Stimulated activated CD8-positive, alpha-beta memory T cell treated with anti-CD3 and anti-CD28 coated beads, Interleukin-15, amount 100 ng/mL, for 48 hours (primary cell): ENCODE results near the gene MYLK.

Experiments
- DNase-seq, 2 donors: peaks; one replicate each; pipeline ENCODE4 v3.0.0-alpha.2; 2020; ENCODE audit warnings: low read depth in 2 of 2

The MYLK gene

DNA sequence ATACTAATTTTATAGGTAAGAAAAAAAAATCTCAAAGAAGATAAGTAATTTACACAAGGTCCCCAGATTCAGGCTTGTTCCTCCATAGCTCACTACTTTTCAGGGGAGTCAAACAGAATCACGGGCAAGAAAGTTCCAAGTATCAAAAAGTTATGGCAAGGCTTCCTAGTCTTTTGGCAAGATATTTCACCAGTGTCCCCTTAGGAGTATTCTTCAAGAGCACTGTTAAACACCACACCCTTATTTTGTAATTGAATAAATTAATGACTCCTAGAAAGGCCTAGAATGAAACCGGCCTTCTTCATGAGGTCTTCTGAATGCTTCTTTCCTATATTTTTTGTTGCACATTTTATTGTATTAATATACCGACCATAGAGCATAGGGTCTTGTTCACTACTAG is 109.7 kb downstream of the MYLK start:
- DNase-seq: no peak

DNA sequence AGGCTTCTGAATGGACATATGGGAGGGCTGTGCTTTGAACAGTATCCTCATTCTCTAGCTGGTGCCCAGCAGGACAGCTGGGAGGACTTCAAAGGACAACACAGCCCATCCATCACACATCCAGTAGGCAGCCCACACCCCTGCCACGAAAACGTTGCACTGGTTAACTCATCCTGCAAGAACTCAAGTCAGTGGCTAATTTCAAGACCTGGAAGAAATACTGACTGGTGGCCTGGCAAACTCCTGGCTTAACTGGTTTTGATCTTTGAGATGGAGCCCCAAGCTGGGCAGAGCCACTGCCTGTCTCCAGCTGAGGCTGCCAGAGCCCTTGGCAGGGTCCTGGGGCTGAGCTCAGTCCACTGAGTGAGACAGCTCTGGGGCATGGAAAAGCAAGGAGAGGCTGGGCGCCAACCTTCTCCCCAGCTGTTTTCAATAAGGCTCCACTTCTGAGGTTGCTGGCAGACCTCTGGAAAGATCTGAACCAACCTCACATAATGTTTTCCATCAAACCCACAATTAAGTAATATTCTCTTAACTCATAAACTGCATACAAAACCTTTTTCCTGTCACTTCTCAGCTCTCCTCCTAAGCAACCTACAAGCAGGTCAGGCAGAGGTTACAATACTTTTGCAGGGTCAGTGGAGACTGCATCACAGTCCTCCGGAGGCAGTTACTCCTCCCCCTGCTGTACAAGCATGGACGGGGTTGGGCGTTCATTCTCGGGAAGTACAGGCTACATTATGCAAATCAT is 110.3 kb downstream of the MYLK start:
- no peak for DNase-seq

DNA sequence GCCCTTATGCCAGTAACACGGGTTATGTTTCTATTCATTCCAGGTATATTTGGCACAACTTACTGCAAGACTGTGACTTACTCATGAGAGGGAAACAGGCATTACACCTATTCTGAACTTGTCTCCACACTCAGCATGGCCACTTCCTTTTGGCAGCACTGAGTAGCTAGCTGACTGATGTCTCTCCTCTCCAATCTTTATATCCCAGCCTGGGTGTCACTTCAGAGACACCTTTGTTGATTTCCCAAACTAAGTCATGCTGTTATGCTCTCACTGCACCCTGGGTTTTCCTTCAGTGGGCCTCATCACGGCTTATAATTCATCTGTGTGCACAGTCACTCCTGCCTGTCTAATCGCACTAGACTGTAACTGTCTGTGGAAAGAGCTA is 114.8 kb downstream of the MYLK start:
- no peak for DNase-seq

DNA sequence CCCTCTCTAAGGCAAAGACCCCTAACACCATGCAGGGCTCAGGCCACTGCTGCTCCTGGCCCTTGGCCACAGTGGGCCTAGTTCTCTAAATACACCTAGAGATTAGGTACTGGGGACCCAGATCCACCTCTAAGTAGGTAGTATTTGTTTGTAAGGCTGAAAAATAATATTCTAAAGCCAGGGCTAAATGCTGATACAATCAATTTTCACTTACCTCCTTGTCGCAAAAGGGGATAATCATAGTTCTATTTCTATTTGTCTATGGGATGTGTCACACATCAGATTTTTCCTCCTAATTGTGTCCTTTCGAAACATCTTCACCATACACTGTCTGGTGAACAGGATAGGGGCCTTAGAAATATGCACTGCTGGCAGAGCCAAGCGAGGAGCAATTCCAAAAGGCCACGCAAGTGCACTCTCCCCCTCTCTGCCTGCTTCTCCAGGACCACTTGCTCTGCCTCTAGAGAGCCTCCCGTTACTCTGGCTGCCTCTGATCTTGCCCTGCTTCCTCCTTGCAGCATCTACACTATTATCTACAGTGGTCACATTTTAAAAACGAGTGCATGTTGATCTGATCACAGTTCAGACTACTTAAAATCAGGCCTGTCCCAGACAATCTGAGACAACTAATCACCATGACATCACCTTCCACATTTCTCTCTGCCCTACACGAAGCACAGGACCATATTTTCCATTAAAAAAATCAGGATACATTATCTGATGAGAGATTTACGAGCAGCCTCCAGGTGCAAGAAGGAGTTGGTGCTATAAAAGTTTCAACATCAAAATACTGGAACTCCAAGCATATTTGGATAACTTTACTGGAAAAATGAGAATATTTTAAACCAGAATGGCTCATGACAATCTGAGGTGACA is 115.4 kb downstream of the MYLK start:
- no peak for DNase-seq

DNA sequence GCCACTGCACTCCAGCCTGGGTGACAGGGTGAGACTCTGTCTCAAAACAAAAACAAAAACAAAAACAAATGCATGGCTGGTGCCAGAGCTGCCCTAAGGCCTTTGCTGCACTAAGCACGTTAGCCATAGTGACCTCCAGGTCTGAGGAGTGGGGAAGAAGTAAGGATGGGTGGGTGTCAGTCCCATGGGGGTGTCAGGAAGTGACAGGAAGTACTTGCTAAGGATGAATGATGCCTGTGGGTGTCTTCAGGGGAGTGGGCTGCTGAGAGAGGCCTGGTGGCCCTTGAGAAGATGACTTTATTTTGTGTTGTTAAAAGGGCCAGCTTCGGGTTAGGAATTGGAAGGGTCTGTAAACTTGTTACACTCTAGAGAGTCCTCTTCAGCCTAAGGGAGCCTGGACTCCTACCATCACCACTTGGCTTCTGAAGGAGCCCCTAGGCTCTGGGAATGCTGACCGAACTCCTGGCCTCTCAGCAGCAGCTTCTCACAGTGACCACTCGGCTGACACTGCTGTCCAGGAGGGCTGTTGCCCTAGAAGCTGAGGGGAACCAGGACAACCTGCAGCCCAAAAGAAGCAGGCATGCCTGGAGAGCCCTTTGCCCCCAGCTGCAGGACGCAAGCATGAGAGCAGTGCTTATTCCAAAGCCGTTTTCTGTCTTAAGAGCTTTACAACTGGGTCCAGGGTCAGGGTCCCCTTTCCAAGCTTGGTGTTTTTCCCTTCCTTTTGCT is 116.4 kb downstream of the MYLK start:
- DNase-seq: no peak

DNA sequence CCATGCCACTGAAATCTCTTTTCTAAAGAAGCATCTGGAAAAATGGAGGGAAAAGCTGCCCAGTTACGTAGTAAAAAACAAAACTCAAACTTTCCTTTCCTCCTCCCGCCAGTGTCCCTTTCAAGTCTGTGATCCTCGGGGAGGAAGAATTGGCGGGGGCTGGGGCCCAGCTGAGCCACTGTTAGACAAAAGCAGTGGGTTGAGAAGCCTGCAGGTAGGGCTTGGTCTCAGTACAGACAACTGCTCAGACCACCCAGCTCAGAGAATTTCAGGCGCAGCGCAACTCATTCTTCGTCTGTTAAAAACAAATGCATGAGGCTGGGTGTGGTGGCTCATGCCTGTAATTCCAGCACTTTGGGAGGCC is 117.1 kb downstream of the MYLK start:
- DNase-seq: no peak

DNA sequence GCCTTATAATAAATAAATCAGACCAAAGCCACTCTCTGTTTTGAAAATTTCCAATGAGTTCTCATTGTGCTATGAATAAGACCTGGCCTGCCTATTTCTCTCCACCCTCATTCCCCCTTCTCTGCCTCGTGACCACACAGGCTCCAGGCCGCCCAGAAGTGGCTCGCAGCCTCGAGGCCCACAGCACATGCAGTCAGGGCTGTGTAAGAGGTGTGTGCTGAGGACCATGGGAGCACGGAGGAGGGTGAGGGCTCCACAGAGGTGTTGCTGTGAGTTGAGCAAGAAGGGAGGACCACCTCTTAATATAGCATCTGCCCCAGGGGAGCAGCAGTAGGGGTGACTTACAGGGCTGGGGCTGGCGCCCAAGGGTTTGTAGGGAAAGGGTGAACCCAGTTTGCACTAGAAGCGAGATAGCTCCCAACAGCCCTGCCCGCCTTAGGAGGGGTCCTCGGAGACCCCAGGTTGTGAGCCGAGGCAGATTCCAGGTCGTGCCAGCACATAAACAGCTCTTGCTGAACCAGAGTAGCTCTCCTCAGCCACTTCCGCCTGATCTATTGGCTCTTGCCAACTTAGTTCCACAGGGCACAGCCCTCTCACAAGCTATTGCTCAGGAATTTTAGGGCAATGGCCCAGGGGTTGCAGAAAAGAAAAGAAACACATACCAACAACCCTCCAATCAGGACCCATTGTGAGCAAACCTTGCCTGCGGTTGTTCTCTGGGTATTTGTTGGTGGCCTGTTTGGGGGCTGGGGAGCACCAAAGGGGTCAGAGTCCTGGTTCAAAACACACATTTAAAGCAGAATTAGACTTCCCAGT is 117.7 kb downstream of the MYLK start:
- no peak for DNase-seq

DNA sequence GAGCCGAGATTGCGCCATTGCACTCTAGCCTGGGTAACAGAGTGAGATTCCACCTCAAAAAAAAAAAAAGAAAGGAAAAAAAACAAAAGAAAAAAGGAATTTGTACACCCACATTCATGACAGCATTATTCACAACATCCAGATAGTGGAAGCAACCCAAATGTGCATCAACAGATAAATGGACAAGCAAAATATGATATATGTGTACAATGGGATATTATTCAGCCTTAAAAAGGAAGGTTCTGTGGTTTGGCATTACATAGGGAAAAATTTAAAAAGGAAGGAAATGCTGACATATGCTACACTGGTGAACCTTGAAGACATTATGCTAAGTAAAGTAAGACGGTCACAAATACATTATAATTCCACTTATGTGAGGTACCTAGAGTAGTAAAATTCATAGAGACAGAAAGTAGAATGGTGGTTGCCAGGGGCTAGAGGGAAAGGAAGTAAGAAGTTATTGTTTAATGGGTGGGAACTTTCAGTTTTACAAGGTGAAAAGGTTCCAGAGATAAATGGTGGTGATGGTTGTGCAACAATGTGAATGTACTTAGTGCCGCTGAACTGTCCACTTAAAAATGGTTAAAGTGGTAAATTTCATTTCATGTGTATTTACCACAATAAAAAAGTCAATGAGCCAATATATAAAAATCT is 118.5 kb downstream of the MYLK start:
- no peak for DNase-seq

DNA sequence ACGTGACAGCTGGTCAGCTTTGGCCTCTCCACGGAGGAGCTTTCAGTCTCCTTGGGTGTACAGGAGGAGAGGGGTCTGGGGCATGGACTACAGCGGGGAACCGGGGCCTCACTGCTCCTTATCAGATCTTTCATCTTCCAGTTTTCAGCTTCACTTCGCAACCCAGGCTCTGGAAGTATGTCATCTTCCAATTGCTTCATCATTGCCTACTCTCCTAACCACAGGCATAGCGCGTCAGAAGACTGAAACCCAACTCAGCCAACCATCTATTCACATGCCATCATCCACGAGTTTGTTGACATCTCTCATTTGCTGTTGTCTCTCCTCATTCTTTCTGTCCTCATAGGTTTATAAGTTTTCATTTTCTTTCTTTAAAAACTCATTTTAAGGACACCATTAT is 119.5 kb downstream of the MYLK start:
- DNase-seq: no peak

DNA sequence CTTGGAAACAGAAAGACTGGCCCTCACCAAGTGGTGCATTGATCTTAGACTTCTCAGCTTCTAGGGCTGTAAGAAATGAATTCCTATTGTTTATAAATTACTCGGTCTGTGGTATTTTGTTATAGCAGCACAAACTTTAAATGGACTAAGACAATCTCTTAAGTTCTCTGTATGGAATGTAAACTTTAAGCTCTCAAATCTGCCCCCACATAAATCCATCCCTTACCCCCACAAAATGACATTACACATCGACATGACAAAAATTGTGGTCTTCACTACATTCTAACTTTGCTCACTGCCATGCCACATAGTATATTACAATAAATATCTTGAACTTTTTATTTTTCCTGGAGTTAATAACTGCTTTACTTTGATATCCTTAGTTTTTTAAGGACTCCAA is 121.3 kb downstream of the MYLK start:
- no peak for DNase-seq

DNA sequence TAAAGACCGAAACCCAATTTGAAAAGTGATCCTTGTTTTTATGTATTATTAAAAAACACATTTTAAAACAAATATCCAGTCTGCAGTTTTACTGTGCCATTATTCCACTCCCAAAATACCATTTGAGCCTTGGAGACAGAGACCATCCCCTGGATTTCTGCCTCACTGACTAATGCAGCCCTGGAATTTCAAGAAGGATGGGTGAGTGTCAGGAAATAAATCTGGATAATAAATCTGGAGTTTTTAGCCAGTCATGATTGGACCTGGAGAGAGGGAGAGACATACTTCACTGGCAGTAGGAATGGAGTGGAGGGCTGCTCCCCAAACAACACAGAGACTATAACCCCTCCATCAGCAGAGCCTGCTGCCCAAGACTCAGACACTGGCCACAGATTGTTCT is 123.3 kb downstream of the MYLK start:
- no peak for DNase-seq

DNA sequence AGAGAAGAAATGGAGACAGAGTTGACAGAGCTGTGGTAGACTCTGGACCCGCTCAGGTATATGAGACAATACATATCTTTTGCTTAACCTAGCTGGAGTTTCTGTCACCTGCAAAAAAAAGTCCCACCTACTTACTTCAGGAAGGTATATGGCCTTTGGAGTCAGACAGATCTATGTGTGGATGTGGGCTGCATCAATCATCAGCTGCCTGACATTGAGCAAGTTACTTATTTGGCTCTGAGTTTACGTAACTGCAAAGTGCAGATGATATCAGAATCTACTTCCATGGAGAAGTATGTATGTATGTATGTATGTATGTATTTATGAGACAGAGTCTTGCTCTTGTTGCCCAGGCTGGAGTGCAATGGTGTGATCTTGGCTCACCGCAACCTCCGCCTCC is 124.3 kb downstream of the MYLK start:
- DNase-seq: no peak

DNA sequence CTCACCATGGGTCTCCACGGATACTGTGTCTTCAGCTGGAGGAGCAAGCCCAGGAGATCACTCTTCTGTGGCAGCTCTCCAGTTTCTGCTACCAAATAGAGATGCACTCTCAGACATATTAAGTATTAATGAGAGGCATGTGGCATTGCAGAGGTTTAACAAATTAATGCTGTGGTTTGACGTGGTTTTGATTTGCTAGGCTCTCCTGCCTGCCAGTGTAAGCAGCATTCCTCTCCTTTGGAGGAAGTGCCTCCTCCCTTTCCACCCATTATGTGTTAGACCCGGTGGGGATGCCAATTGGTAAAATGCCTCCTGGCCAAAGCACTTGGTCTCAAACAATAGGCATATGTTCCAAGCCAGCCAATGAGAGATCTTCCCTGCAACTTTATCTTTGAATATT is 124.8 kb downstream of the MYLK start:
- no peak for DNase-seq

DNA sequence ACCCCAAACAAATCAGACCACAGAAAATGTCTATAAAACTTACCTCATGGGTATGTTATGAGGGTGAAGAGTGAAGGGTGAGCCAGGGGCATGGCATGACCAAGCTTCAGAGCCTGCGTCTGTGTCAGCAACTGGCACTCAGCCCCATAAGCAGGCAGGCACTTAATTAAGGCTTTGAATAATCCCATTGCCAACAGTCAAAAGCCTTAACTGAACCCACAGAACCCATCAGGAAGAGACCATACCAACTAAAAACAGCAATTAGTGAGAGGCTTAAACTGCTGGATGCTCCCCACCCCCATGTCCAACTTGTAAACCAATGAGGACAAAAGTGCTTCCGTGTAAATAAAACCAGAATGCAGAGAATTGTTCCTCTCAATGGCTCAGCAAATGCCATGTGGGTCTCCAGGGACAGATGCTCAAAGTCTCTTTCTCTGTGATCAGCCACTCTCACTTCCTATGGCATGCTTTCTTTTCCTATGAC is 126.0 kb downstream of the MYLK start:
- no peak for DNase-seq

DNA sequence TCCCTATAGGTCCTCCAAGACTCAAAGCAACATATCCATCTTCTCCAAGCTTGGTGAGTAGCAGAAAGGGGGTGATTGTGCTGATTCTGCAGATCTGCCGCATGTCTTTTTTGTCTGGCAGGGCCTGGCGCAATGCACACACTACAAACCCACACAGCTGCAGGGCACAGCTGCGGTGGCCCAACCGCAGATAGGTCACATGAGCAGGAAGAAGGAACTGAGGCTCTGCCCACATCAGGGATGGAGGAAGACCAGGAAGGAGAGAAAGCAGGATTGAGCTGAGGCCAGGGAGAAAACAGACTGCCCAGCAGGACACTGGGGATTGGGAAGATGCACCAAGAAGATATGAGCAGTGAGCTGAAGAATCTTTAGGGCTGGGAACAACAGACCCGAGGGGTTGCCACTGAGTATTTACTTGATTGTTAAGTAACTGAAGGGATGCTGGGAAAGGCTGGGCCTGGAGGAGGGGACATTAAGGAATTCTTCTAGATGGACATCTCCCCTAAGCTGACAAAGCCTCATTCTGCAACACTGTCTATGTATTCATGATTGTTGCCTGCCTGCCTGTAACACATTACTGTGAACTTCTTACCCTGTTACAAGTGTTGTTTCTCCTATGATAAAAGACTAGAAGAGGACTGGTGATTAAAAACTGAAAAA is 126.7 kb downstream of the MYLK start:
- no peak for DNase-seq

DNA sequence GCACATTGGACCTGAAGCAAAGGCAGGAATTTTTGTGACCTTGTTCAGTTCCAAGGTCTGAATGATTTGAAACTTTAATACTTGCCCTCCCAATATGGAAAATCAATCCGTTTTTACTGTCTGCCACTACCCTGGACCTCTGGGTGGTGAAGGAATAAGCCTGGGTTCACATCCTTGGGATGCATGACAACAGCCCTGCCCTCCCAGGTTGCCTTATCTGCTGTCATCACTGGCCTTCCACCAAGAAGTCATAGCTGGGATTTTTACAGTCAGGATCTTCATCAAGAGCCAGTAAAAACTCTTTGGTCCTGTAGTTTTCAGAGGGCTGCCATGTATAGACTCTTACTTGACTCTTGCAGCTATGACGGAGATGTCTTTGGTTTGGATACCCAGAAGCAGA is 128.6 kb downstream of the MYLK start:
- DNase-seq: no peak

DNA sequence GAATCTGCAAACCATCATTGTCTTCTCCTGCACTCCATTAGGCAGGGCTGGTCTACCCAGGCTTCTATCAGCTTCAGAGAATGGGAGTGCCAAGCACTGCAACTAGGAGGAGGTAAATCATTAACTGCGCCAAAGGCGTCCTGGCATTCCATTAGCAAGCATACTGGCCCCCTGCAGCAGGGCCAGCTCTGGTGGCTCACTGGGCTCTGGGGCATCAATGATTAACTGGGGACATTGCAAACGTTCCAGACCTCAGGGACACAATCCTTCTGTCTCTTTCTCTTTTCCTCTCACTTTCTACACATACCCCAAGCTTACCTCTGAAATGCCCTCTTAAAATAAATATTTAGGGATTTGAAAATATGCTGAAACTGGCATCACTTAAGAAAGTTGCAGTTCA is 129.0 kb downstream of the MYLK start:
- no peak for DNase-seq

DNA sequence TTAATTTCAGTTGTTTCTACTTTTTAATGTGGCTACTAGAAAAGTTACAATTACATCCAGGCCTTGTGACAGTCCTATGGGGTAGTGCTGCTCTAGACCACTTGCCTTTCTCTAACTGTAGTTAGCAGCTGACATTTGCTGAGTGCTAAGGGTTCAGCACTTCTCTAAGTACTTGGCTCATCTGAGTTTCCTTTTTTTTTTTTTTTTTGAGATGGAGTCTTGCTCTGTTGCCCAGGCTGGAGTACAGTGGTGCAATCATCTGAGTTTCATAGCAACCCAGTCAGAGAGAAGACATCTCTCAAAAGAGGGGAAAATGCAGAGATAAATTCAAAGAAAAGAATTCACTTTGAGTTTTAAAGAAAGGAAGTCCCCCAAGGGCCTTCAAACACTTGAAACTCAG is 130.8 kb downstream of the MYLK start:
- DNase-seq: no peak

DNA sequence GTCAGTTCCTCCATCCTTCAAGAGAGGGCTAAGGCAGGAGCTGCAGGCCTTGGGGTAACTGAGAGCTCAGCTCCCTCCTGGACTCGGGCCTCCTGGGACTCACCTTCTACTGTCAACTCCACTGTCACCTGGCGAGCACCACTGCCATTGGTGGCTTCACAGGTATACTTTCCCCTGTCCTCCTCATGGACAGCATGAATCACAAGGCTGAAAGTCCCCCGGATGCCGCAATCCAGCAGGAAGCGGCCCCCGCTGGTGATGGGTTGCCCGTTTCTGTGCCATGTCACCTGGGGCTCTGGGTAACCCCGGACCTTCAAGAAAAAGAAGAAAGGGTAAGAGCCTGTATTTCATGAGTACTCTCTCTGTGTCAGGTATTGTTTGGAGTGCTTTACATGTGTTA is 131.9 kb downstream of the MYLK start:
- no peak for DNase-seq

DNA sequence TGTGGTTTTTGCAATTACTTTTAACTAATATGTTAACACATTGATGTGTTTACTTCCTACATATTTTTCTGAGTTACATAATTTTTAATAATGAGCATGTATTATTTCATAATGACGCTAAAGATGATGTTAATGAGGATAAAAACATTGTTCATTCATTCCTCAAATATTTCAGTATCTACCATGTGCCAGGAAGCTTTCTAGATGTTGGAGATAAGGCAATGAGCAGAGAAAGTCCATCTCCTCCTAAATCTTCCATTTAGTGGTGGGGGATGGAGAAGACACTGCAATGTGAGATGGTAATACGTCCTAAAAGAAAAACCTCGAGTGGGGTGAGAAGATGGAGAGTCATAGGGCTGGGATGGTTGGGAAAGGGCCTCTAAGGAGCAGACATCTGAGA is 132.7 kb downstream of the MYLK start:
- DNase-seq: no peak
